ENCODE data around the gene PEX16.

The PEX16 gene

DNA sequence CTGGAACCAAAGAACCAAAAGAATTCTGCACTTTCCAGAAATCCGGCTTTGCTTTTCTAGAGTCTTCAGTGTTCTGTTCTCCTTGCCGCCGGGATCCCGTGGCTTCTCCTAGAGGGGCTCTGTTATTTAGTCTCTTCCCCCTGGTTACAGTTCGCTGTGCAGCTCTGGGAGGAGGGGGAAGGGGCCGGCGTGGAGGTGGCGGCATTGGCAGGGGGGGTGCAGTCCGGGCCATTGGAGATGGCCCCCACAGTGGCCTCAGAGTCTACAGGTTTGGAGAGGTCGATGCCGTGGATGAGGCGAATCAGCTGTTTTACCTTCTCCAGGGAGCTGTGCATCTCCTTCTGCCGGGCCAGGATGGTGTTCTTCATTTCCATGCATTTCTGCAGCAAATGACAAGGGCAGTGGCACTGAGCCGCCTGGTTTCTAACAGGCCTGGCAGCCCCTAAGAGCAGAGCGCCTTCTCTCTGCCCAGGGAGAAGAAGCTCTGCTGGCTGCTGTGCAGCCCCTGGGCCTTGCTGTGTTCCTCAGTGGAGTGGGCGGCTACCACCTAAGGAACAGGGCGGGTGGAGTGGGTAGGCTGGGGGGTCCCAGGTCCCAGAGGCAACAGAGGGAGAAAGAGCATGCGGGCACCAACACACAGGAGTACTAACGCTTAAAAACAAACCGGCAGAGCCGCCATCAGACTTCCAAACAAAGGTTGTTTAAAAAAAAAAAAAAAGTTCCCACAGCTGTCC lies 16.3 kb upstream of the PEX16 start:
- Histone ChIP-seq H3K27ac (no peak overlapping the region), H3K9me3 (ENCODE audit: low read depth, low read length) (no peaks in the 10 kb centered on the region), H3K36me3 (ENCODE audit: insufficient read depth, low read length) (peaks cover 39% of the 10 kb centered on the region), H3K4me3 (no peak overlapping the region), H3K9ac (ENCODE audit: insufficient read length) (no peak overlapping the region)
- no peak for DNase-seq (ENCODE audit: low read depth, low spot score)
- TF ChIP-seq POLR2AphosphoS5 (IDR thresholded peaks at IDR 0.05; ENCODE audit: borderline replicate concordance, low read depth, low read length) (no peak), EZH2 (IDR thresholded peaks at IDR 0.05) (no peak), FOXP2 (optimal IDR thresholded peaks at IDR 0.05; ENCODE audit: control extremely low read depth, extremely low read length, insufficient read depth) (no peak)

DNA sequence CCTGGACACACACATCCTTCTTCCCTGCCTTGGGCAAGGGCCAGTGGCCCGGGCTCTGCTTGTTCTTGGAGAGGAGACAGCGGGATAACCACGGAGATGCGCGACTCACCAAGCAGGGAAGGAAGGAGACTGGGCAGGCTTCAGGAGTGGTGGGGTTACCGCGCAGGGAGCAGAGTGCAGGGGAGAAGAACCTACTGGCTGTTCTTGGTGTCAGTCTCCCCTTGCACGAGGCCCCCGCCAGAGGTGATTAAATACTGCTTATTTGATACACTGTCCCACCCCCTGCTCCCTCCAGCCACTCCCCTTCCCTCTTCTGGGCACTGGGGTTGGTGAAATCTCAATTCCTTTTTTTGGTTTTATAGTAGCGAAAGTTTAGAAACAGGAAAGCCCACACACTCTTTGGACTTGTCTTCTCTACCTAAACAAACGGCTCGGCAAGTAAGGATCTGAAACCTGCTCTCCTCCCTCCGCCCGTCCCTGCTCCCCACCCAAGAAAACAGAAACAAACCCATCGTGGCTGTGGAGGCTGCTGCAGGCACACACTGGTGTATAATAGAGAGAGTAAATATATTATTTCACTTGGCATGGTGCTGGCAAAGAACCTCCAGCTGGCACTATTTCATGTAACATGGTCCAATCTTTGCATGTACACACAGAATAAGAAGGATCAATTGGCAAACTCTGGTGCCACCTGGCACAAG lies 15.6 kb upstream of the PEX16 start:
- Histone ChIP-seq H3K27ac (no peak overlapping the region), H3K4me3 (no peak overlapping the region), H3K36me3 (ENCODE audit: insufficient read depth, low read length) (peaks cover 39% of the 10 kb centered on the region), H3K9me3 (ENCODE audit: low read depth, low read length) (no peaks in the 10 kb centered on the region), H3K9ac (ENCODE audit: insufficient read length) (no peak overlapping the region)
- no peak for DNase-seq (ENCODE audit: low read depth, low spot score)
- no peak for TF ChIP-seq FOXP2 (optimal IDR thresholded peaks at IDR 0.05; ENCODE audit: control extremely low read depth, extremely low read length, insufficient read depth)
- no peak for TF ChIP-seq POLR2AphosphoS5 (IDR thresholded peaks at IDR 0.05; ENCODE audit: borderline replicate concordance, low read depth, low read length)
- no peak for TF ChIP-seq EZH2 (IDR thresholded peaks at IDR 0.05)

DNA sequence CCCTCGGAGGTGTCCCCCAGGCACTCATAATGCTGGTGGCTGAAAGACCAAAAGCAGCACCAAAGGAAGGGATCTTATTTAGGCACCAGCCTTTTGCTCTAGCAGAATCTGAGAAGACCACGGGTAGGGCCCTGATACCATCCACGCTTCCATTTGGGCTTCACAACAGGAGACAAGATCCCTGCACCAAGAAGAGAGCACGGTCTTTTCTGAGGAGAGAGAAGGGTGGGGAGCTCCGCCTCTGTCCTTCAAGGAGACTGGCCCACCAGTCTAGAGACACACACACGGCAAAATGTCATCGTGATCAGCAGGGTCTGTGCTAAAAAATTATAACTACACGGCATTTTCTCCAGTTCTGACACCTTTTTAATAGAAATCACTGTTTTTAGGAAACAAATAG lies 14.5 kb upstream of the PEX16 start:
- no peak for TF ChIP-seq EZH2 (IDR thresholded peaks at IDR 0.05)
- TF ChIP-seq POLR2AphosphoS5 (IDR thresholded peaks at IDR 0.05; ENCODE audit: borderline replicate concordance, low read depth, low read length): no peak
- no peak for TF ChIP-seq FOXP2 (optimal IDR thresholded peaks at IDR 0.05; ENCODE audit: control extremely low read depth, extremely low read length, insufficient read depth)
- Histone ChIP-seq H3K27ac (no peak overlapping the region), H3K9ac (ENCODE audit: insufficient read length) (no peak overlapping the region), H3K4me3 (no peak overlapping the region), H3K9me3 (ENCODE audit: low read depth, low read length) (no peaks in the 10 kb centered on the region), H3K36me3 (ENCODE audit: insufficient read depth, low read length) (peaks cover 33% of the 10 kb centered on the region)
- DNase-seq (ENCODE audit: low read depth, low spot score): no peak

DNA sequence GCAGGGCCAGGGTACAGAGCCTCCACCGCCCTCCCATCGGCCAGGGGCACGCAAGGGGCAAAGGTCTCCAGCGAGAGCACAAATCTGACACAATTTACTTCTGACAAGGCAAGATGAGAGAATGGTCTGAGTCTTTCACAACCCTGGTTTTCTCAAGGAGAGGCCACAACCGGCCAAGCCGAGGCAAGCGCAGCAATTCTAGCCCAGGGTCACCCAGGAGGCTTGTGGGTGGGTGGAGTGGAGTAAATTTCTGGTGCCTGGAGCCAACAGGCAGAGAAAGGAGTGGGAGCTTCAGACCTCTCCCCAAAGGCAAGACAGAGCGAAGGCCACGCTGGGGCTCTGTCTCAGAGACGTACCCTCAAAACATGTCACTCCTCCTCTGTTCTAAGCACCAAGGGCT lies 14.1 kb upstream of the PEX16 start:
- TF ChIP-seq FOXP2 (optimal IDR thresholded peaks at IDR 0.05; ENCODE audit: control extremely low read depth, extremely low read length, insufficient read depth): no peak
- no peak for TF ChIP-seq EZH2 (IDR thresholded peaks at IDR 0.05)
- no peak for TF ChIP-seq POLR2AphosphoS5 (IDR thresholded peaks at IDR 0.05; ENCODE audit: borderline replicate concordance, low read depth, low read length)
- Histone ChIP-seq H3K9ac (ENCODE audit: insufficient read length) (no peak overlapping the region), H3K9me3 (ENCODE audit: low read depth, low read length) (no peaks in the 10 kb centered on the region), H3K36me3 (ENCODE audit: insufficient read depth, low read length) (peaks cover 33% of the 10 kb centered on the region), H3K4me3 (no peak overlapping the region), H3K27ac (no peak overlapping the region)
- no peak for DNase-seq (ENCODE audit: low read depth, low spot score)

- no peak for DNase-seq (ENCODE audit: low read depth, low spot score)
- Histone ChIP-seq H3K27ac (no peak overlapping the region), H3K9me3 (ENCODE audit: low read depth, low read length) (no peaks in the 10 kb centered on the region), H3K9ac (ENCODE audit: insufficient read length) (no peak overlapping the region), H3K36me3 (ENCODE audit: insufficient read depth, low read length) (peaks cover 29% of the 10 kb centered on the region), H3K4me3 (no peak overlapping the region)
- TF ChIP-seq POLR2AphosphoS5 (IDR thresholded peaks at IDR 0.05; ENCODE audit: borderline replicate concordance, low read depth, low read length) (no peak), EZH2 (IDR thresholded peaks at IDR 0.05) (no peak), FOXP2 (optimal IDR thresholded peaks at IDR 0.05; ENCODE audit: control extremely low read depth, extremely low read length, insufficient read depth) (no peak)
These were observed 13.4 kb upstream of the PEX16 start for GRCh38 chr11:45930951-45931570.

- Histone ChIP-seq H3K36me3 (ENCODE audit: insufficient read depth, low read length) (peaks cover 21% of the 10 kb centered on the region; the same call in 1 of the 2 replicates), H3K9ac (ENCODE audit: insufficient read length) (no peak overlapping the region), H3K4me3 (no peak overlapping the region), H3K9me3 (ENCODE audit: low read depth, low read length) (no peaks in the 10 kb centered on the region), H3K27ac (no peak overlapping the region)
- DNase-seq (ENCODE audit: low read depth, low spot score): no peak
- TF ChIP-seq EZH2 (IDR thresholded peaks at IDR 0.05) (no peak), FOXP2 (optimal IDR thresholded peaks at IDR 0.05; ENCODE audit: control extremely low read depth, extremely low read length, insufficient read depth) (no peak)
These were observed 12.5 kb upstream of the PEX16 start for GRCh38 chr11:45930031-45930794.

DNA sequence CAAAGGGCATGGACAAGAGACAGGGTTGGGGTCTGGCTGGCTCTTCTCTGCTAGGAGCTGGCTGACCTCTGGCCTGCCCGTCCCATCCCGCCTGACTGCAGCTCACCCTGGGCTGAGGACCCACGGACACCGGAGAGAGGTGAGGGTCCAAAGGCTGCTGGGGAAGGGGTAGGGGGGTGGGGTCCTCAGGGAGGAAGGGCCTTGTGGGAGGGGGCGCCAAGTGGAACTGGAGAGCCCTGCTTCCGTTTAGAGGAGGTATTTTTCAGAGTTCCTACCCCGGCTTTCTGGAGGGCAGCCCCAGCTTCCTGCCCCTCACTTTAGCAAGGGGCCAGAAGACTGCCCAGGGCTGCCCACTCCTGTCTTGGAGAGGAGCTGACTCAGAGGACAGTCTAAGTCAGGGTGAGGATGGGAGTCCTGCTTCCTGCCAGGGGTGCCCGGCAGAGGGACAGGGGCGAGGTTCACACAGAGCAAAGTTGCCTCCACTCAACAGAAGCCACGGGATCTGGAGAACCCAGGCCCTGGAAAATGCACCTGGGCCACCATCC lies 11.9 kb upstream of the PEX16 start:
- TF ChIP-seq FOXP2 (optimal IDR thresholded peaks at IDR 0.05; ENCODE audit: control extremely low read depth, extremely low read length, insufficient read depth): no peak
- no peak for TF ChIP-seq POLR2AphosphoS5 (IDR thresholded peaks at IDR 0.05; ENCODE audit: borderline replicate concordance, low read depth, low read length)
- TF ChIP-seq EZH2 (IDR thresholded peaks at IDR 0.05): no peak
- H3K36me3 ChIP-seq (ENCODE audit: insufficient read depth, low read length): peaks cover 14% of the 10 kb centered on the region; the same call in 1 of the 2 replicates

More for the DNA sequence above, 11.9 kb upstream of the PEX16 start:
- Histone ChIP-seq H3K27ac (no peak overlapping the region), H3K9ac (ENCODE audit: insufficient read length) (no peak overlapping the region), H3K9me3 (ENCODE audit: low read depth, low read length) (no peaks in the 10 kb centered on the region), H3K4me3 (no peak overlapping the region)
- DNase-seq (ENCODE audit: low read depth, low spot score): no peak

All from SK-N-MC (cell line).